Fibroblast of lung (primary cell): ENCODE results near the gene PAPPA. TPM values are rescaled to one million over a fixed set of nuclear protein-coding genes. Genes with fewer than 3 reads are reported as not detected.
A peak's percentile ranks its signal among the peaks of the same experiment; 100 is the strongest.

Experiments used
- DNase-seq, 2 donors: peaks; one replicate each; pipeline versions ENCODE4 v3.0.0 to v3.0.0-alpha.2; 2010; ENCODE audit warnings: low read depth in 2 of 2
- H2AFZ ChIP-seq: 2 replicates; pipeline ENCODE4 v1.5.1; 2012; ENCODE audit warnings: low read length, control low read depth, inconsistent platforms
- H3K27ac ChIP-seq: 2 replicates; pipeline ENCODE4 v1.5.1; 2011; ENCODE audit warnings: low read length, control low read depth; ENCODE audit not compliant: insufficient read depth
- H3K27me3 ChIP-seq: 2 replicates; pipeline ENCODE4 v1.5.1; 2011; ENCODE audit warnings: mild to moderate bottlenecking, low read length; ENCODE audit not compliant: control insufficient read depth, insufficient read depth
- H3K36me3 ChIP-seq: 2 replicates; pipeline ENCODE4 v1.5.1; 2011; ENCODE audit warnings: low read length; ENCODE audit not compliant: control insufficient read depth, insufficient read depth
- H3K4me1 ChIP-seq: 2 replicates; pipeline ENCODE4 v1.5.1; 2011; ENCODE audit warnings: low read length; ENCODE audit not compliant: control insufficient read depth, insufficient read depth; ENCODE audit errors: extremely low read depth
- H3K4me2 ChIP-seq: 2 replicates; pipeline ENCODE4 v1.5.1; 2011; ENCODE audit warnings: low read length, control low read depth; ENCODE audit not compliant: insufficient read depth; ENCODE audit errors: extremely low read depth
- H3K4me3 ChIP-seq, 4 experiments: fragments of 200-600 bp in 1 of 4; sonication (generic) in 1 of 4; replicated peaks in 1 of 4; 2 replicates each; pipeline ENCODE4 v1.5.1; 2011 to 2016; ENCODE audit warnings: low read length in 4 of 4, low read depth in 3 of 4, mild to moderate bottlenecking in 3 of 4, control low read depth in 2 of 4, inconsistent platforms in 1 of 4, mixed read lengths in 1 of 4; ENCODE audit not compliant: insufficient read depth in 1 of 4; ENCODE audit errors: control extremely low read depth in 1 of 4
- H3K79me2 ChIP-seq: 2 replicates; pipeline ENCODE4 v1.5.1; 2012; ENCODE audit warnings: mild to moderate bottlenecking, low read length, inconsistent platforms; ENCODE audit not compliant: control insufficient read depth, insufficient read depth
- H3K9ac ChIP-seq: 2 replicates; pipeline ENCODE4 v1.5.1; 2011; ENCODE audit warnings: mild to moderate bottlenecking, low read length, control low read depth; ENCODE audit not compliant: insufficient read depth
- H3K9me3 ChIP-seq: 2 replicates; pipeline ENCODE4 v1.5.1; 2012; ENCODE audit warnings: low read depth, low read length; ENCODE audit not compliant: control insufficient read depth, insufficient read depth
- H4K20me1 ChIP-seq: 2 replicates; pipeline ENCODE4 v1.5.1; 2011; ENCODE audit warnings: low read length; ENCODE audit not compliant: control insufficient read depth, insufficient read depth; ENCODE audit errors: extremely low read depth
- EZH2 ChIP-seq: IDR thresholded peaks from 2 replicates; pipeline ENCODE4 v1.5.1; 2012; ENCODE audit warnings: low read length, control low read depth, mild to moderate bottlenecking; ENCODE audit errors: missing control alignments
- polyA plus RNA-seq, 2 donors: library from polyadenylated mRNA; depleted of rRNA in 1 of 2; stranded (reverse) in 1 of 2; unstranded in 1 of 2; fragments of >200 nt; gene quantifications; 2 replicates each; pipeline ENCODE4 v1.2.1, GENCODE V29; 2011 to 2012; ENCODE audit warnings: missing spikeins in 1 of 2
- total RNA-seq: library from RNA; depleted of rRNA; stranded (reverse); fragments of >200 nt; gene quantifications from 2 replicates; pipeline ENCODE4 v1.2.1, GENCODE V29; 2014
- TF ChIP-seq, protein P1 (sequence below), 2 donors: IDR thresholded peaks in 1 of 2; conservative IDR thresholded peaks in 1 of 2; 1 replicate in 1 of 2; 2 replicates in 1 of 2; pipeline ENCODE4 v1.5.1; 2011 to 2012; ENCODE audit warnings: low read length in 2 of 2, control low read depth in 1 of 2, inconsistent platforms in 1 of 2, low read depth in 1 of 2, mild to moderate bottlenecking in 1 of 2

Gene PAPPA
- total and polyA plus RNA-seq, 2 donors (not counting 1 experiment from before 2014, with no cell fraction given) = 8.8 to 45.7 TPM

DNA sequence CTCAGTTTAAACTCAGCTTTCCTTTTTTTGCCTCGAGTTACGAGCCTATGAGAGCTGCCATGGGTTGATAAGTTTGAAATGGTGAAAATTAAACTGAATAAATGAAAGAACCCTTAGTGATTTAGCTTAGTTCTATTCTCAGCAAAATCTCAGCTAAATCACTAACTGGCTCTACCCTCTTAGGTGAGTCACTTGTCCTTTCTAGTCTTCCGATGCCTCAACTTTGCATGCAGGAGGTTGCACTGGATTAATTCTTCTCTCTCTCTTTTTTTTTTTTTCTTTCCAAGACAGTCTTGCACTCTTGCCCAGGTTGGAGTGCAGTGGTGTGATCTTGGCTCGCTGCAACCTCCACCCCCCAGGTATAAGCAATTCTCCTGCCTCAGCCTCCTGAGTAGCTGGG, 83.9 kb downstream of the PAPPA start:
- Histone ChIP-seq H3K9ac (no peak overlapping the region), H3K4me1 (peaks cover 15% of the 10 kb centered on the region), H3K27me3 (no peaks in the 10 kb centered on the region), H2AFZ (no peak overlapping the region), H3K4me2 (no peak overlapping the region), H3K9me3 (no peaks in the 10 kb centered on the region), H3K27ac (no peak overlapping the region), H3K4me3 (no peak overlapping the region), H4K20me1 (no peaks in the 10 kb centered on the region), H3K36me3 (no peaks in the 10 kb centered on the region), H3K79me2 (no peaks in the 10 kb centered on the region)
- peak in 1 of 2 donors; percentile 12 for DNase-seq
- TF ChIP-seq EZH2 = no peak
- TF ChIP-seq, protein P1, sequence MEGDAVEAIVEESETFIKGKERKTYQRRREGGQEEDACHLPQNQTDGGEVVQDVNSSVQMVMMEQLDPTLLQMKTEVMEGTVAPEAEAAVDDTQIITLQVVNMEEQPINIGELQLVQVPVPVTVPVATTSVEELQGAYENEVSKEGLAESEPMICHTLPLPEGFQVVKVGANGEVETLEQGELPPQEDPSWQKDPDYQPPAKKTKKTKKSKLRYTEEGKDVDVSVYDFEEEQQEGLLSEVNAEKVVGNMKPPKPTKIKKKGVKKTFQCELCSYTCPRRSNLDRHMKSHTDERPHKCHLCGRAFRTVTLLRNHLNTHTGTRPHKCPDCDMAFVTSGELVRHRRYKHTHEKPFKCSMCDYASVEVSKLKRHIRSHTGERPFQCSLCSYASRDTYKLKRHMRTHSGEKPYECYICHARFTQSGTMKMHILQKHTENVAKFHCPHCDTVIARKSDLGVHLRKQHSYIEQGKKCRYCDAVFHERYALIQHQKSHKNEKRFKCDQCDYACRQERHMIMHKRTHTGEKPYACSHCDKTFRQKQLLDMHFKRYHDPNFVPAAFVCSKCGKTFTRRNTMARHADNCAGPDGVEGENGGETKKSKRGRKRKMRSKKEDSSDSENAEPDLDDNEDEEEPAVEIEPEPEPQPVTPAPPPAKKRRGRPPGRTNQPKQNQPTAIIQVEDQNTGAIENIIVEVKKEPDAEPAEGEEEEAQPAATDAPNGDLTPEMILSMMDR (conservative IDR thresholded peaks at IDR 0.05 in 1 of 2, IDR thresholded peaks at IDR 0.05 in 1 of 2; ENCODE audit: low read depth in 1 of 2, low read length in 2 of 2) = no peak

DNA sequence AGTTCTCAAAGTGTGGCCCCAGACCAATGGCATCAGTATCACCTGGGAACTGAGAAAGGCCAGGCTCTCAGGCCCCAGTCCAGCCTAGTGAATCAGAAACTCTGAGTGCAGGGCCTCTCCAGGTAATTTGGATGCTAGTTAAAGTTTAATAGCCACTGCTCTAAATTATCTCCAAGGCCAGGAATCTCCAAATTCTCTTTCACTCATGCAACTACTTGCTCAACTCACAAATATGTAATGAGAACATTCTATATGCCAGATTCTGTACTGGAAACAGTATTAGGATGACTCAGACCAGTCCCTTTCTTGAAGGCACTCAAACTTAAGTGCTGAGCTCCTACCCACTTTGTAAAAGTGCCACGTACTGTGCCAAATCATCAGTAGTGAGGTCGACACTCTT, 84.6 kb downstream of the PAPPA start:
- no peak overlapping the region for H3K4me3 ChIP-seq

GRCh38 chr9:116238776-116239340, 85.3 kb downstream of the PAPPA start:
- Histone ChIP-seq H3K4me1 (peaks cover 5% of the 10 kb centered on the region), H3K9ac (no peak overlapping the region), H3K4me3 (no peak overlapping the region), H3K27me3 (no peaks in the 10 kb centered on the region), H3K27ac (peak overlapping the region; percentile 31), H3K4me2 (no peak overlapping the region), H4K20me1 (no peaks in the 10 kb centered on the region), H3K36me3 (no peaks in the 10 kb centered on the region), H3K79me2 (no peaks in the 10 kb centered on the region), H3K9me3 (no peaks in the 10 kb centered on the region), H2AFZ (no peak overlapping the region)
- DNase-seq = peak in 1 of 2 donors; percentile 50
- TF ChIP-seq EZH2 = no peak
- TF ChIP-seq, protein P1 (conservative IDR thresholded peaks at IDR 0.05 in 1 of 2, IDR thresholded peaks at IDR 0.05 in 1 of 2; ENCODE audit: low read depth in 1 of 2, low read length in 2 of 2) = no peak

More for the DNA sequence above, 84.6 kb downstream of the PAPPA start:
- no peaks in the 10 kb centered on the region for H4K20me1 ChIP-seq
- H3K9ac ChIP-seq = no peak overlapping the region
- no peak overlapping the region for H2AFZ ChIP-seq
- peak overlapping the region; percentile 31 for H3K27ac ChIP-seq
- H3K4me2 ChIP-seq = no peak overlapping the region
- H3K79me2 ChIP-seq = no peaks in the 10 kb centered on the region
- H3K4me1 ChIP-seq = peaks cover 8% of the 10 kb centered on the region
- H3K27me3 ChIP-seq = no peaks in the 10 kb centered on the region
- H3K9me3 ChIP-seq = no peaks in the 10 kb centered on the region
- no peak for TF ChIP-seq EZH2
- TF ChIP-seq, protein P1 (conservative IDR thresholded peaks at IDR 0.05 in 1 of 2, IDR thresholded peaks at IDR 0.05 in 1 of 2; ENCODE audit: low read depth in 1 of 2, low read length in 2 of 2) = no peak
- no peaks in the 10 kb centered on the region for H3K36me3 ChIP-seq
- DNase-seq = peak; percentile 83 to 93
